Activated CD4-positive, alpha-beta memory T cell treated with anti-CD3 and anti-CD28 coated beads for 36 hours (primary cell): ENCODE measurements around the gene MORN1. TPM values are rescaled to one million over a fixed set of nuclear protein-coding genes. Genes with fewer than 3 reads are reported as not detected.

Experiments
- CTCF ChIA-PET: fragments of 350-600 bp; sonication (Branson Sonifier 250); formaldehyde crosslinking; loops from one replicate; lab custom pipeline; 2021; ENCODE audit warnings: antibody characterized with exemption, inconsistent platforms; lab: Charles Lee
- POLR2A ChIA-PET: fragments of 350-600 bp; sonication (Branson Sonifier 250); formaldehyde crosslinking; loops from one replicate; lab custom pipeline; 2021; ENCODE audit warnings: antibody characterized with exemption; lab: Charles Lee
- DNase-seq: peaks from one replicate; pipeline ENCODE4 v3.0.0-alpha.2; 2020
- H3K27ac Mint-ChIP-seq: one replicate; pipeline ENCODE4 v1.8.0; 2021; ENCODE audit warnings: mixed read lengths
- H3K27me3 Mint-ChIP-seq: one replicate; pipeline ENCODE4 v1.8.0; 2021; ENCODE audit warnings: mixed read lengths
- H3K36me3 Mint-ChIP-seq: one replicate; pipeline ENCODE4 v1.8.0; 2021; ENCODE audit warnings: mixed read lengths
- H3K4me1 Mint-ChIP-seq: one replicate; pipeline ENCODE4 v1.8.0; 2021; ENCODE audit warnings: low read depth, mixed read lengths
- H3K4me3 Mint-ChIP-seq: one replicate; pipeline ENCODE4 v1.8.0; 2021; ENCODE audit warnings: mild to moderate bottlenecking, mixed read lengths
- H3K9me3 Mint-ChIP-seq: one replicate; pipeline ENCODE4 v1.8.0; 2021; ENCODE audit warnings: mixed read lengths
- intact Hi-C: fragments of 100-400 bp; cut with micrococcal nuclease; formaldehyde crosslinking; loops from one replicate; pipeline ENCODE4 v1.15.1; 2023
- total RNA-seq, 2 experiments: library from RNA; stranded (reverse); gene quantifications; one replicate each; pipeline ENCODE4 v1.2.3, GENCODE V29; 2021

Gene MORN1
- total RNA-seq, 2 experiments from 2014 or later: 5.4 to 6.3 TPM

- intact Hi-C loops: loop anchor here (1.0 to 10.0 kb wide), 5 partner anchors 10 to 375 kb away; partner anchors contain the start of genes CALML6, MORN1, RER1 and TMEM52
- ChIA-PET CTCF (interaction anchor here (1.0 to 2.8 kb wide), 3 partner anchors 10 to 25 kb away, joined by 3 to 19 read pairs (median 12); no protein-coding TSS in a partner anchor), POLR2A (interaction anchor here (0.6 to 3.1 kb wide), 6 partner anchors 10 to 95 kb away, joined by 3 to 53 read pairs (median 7); partner anchors contain the start of genes FAAP20 and SKI)
- H3K9me3 Mint-ChIP-seq: no peaks in the 10 kb centered on the region
- no peak for DNase-seq
- no peaks in the 10 kb centered on the region for H3K27me3 Mint-ChIP-seq
- H3K4me3 Mint-ChIP-seq: peak overlapping the region; percentile 70
- H3K4me1 Mint-ChIP-seq: peaks cover 74% of the 10 kb centered on the region
- peak overlapping the region; percentile 96 for H3K27ac Mint-ChIP-seq
- H3K36me3 Mint-ChIP-seq: peaks cover 2% of the 10 kb centered on the region
These were observed 101.2 kb downstream of the MORN1 start for GRCh38 chr1:2290171-2290578.

- H3K27me3 Mint-ChIP-seq: no peaks in the 10 kb centered on the region
- H3K36me3 Mint-ChIP-seq: peaks cover 2% of the 10 kb centered on the region
- H3K4me3 Mint-ChIP-seq: peak overlapping the region; percentile 70
- DNase-seq: no peak
- peaks cover 70% of the 10 kb centered on the region for H3K4me1 Mint-ChIP-seq
- H3K27ac Mint-ChIP-seq: peak overlapping the region; percentile 96
- intact Hi-C loops: loop anchor here (1.0 to 10.0 kb wide), 5 partner anchors 11 to 375 kb away; partner anchors contain the start of genes CALML6, MORN1, RER1 and TMEM52
- CTCF ChIA-PET: interaction anchor here (1.0 to 1.8 kb wide), 3 partner anchors 12 to 91 kb away, joined by 3 to 4 read pairs (median 3); no protein-coding TSS in a partner anchor
- no peaks in the 10 kb centered on the region for H3K9me3 Mint-ChIP-seq
- POLR2A ChIA-PET: interaction anchor here (1.8 to 2.7 kb wide), 2 partner anchors 34 to 62 kb away, joined by 9 to 15 read pairs; partner anchors contain the start of gene SKI
These were observed 101.7 kb downstream of the MORN1 start for GRCh38 chr1:2289607-2290006.

- H3K27ac Mint-ChIP-seq: peak overlapping the region; percentile 54
- POLR2A ChIA-PET: interaction anchor here (1.3 kb wide), 1 partner anchor 12 kb away, joined by 5 read pairs; no protein-coding TSS in a partner anchor
These were observed 102.4 kb downstream of the MORN1 start for GRCh38 chr1:2288816-2289536.

GRCh38 chr1:2288311-2288710 is 103.0 kb downstream of the MORN1 start:
- CTCF ChIA-PET: interaction anchor here (0.7 to 1.8 kb wide), 2 partner anchors 27 to 93 kb away, joined by 4 read pairs; no protein-coding TSS in a partner anchor
- POLR2A ChIA-PET: interaction anchor here (1.3 kb wide), 1 partner anchor 13 kb away, joined by 5 read pairs; no protein-coding TSS in a partner anchor

More at GRCh38 chr1:2288816-2289536, 102.4 kb downstream of the MORN1 start:
- Mint-ChIP-seq H3K9me3 (no peaks in the 10 kb centered on the region), H3K4me3 (no peak overlapping the region), H3K27me3 (no peaks in the 10 kb centered on the region), H3K36me3 (peaks cover 2% of the 10 kb centered on the region), H3K4me1 (peaks cover 63% of the 10 kb centered on the region)
- CTCF ChIA-PET: interaction anchor here (0.7 to 1.8 kb wide), 3 partner anchors 12 to 92 kb away, joined by 3 to 4 read pairs (median 4); no protein-coding TSS in a partner anchor
- DNase-seq: no peak
- intact Hi-C loops: no loop called here

DNA sequence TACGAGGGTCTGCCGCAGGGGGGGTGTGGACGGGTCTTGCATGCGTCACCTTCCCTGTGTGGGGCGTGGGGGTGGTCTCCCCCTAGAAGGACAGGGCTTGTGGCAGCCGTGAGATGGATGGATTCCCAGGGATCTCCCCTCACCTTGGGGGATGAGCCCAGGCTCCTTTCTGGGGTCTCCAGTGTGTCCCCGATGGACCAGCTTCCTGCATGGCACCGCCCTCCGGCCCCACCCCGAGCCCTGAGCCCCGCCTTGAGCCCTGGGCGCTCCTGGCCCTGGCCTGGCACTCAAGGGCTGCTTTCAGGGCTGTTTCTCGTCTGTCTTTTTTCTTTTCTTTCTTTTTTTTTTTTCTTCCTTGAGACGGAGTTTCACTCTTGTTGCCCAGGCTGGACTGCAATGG is 103.7 kb downstream of the MORN1 start:
- POLR2A ChIA-PET: no interaction called here
- intact Hi-C loops: no loop called here
- Mint-ChIP-seq H3K27me3 (no peaks in the 10 kb centered on the region), H3K4me1 (peaks cover 57% of the 10 kb centered on the region), H3K9me3 (no peaks in the 10 kb centered on the region), H3K27ac (no peak overlapping the region), H3K36me3 (peaks cover 2% of the 10 kb centered on the region), H3K4me3 (no peak overlapping the region)
- CTCF ChIA-PET: no interaction called here
- no peak for DNase-seq

More at GRCh38 chr1:2288311-2288710, 103.0 kb downstream of the MORN1 start:
- DNase-seq: peak; percentile 40
- Mint-ChIP-seq H3K4me3 (no peak overlapping the region), H3K27me3 (no peaks in the 10 kb centered on the region), H3K9me3 (no peaks in the 10 kb centered on the region), H3K4me1 (peaks cover 57% of the 10 kb centered on the region), H3K36me3 (peaks cover 2% of the 10 kb centered on the region), H3K27ac (peak overlapping the region; percentile 66)
- intact Hi-C loops: no loop called here

DNA sequence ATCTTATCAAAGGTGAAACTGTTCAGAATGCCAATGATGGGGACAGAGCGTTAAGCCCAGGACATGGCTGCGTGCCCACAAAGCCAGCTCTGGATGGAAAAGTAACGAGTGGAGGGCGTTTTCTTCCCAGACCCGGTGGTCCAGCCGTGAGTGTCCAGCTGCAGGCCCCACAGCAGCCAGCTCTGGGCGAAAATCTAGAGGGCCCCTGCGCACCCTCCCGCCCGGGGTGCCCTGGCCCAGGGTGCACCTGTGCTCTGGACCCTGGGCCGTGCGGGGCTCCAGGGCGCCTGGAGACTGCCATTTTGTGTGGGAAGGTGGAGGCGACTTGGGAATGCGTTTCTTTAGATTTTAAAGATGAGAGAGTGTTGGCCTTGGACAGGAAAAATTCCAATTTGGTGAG is 104.4 kb downstream of the MORN1 start:
- DNase-seq: no peak
- intact Hi-C loops: no loop called here
- H3K4me1 Mint-ChIP-seq: peaks cover 50% of the 10 kb centered on the region
- H3K27me3 Mint-ChIP-seq: no peaks in the 10 kb centered on the region
- CTCF ChIA-PET: no interaction called here
- POLR2A ChIA-PET: no interaction called here
- peaks cover 2% of the 10 kb centered on the region for H3K36me3 Mint-ChIP-seq
- no peak overlapping the region for H3K27ac Mint-ChIP-seq
- H3K9me3 Mint-ChIP-seq: no peaks in the 10 kb centered on the region
- H3K4me3 Mint-ChIP-seq: no peak overlapping the region

DNA sequence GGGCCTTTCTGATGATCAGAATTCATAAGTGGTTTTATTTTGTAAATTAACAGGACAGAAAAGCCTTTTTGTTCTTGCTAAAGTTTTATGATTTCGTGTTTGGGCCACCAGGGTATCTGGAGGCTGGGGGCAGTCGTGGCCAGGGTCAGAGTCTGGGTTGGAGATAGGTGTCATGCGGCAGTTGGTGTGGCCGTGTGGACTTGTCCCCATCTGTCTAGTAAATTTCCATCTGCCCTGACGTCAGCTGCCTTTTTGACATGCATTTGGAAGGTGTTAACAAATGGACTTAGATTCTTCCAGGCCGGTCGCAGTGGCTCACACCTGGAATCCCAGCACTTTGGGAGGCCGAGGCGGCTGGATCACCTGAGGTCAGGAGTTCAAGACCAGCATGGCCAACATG is 106.4 kb downstream of the MORN1 start:
- Mint-ChIP-seq H3K36me3 (peaks cover 2% of the 10 kb centered on the region), H3K27ac (no peak overlapping the region), H3K4me1 (peaks cover 30% of the 10 kb centered on the region), H3K9me3 (no peaks in the 10 kb centered on the region), H3K4me3 (no peak overlapping the region), H3K27me3 (no peaks in the 10 kb centered on the region)
- intact Hi-C loops: no loop called here
- POLR2A ChIA-PET: no interaction called here
- CTCF ChIA-PET: interaction anchor here (0.6 kb wide), 1 partner anchor 590 kb away, joined by 4 read pairs; no protein-coding TSS in a partner anchor
- no peak for DNase-seq

DNA sequence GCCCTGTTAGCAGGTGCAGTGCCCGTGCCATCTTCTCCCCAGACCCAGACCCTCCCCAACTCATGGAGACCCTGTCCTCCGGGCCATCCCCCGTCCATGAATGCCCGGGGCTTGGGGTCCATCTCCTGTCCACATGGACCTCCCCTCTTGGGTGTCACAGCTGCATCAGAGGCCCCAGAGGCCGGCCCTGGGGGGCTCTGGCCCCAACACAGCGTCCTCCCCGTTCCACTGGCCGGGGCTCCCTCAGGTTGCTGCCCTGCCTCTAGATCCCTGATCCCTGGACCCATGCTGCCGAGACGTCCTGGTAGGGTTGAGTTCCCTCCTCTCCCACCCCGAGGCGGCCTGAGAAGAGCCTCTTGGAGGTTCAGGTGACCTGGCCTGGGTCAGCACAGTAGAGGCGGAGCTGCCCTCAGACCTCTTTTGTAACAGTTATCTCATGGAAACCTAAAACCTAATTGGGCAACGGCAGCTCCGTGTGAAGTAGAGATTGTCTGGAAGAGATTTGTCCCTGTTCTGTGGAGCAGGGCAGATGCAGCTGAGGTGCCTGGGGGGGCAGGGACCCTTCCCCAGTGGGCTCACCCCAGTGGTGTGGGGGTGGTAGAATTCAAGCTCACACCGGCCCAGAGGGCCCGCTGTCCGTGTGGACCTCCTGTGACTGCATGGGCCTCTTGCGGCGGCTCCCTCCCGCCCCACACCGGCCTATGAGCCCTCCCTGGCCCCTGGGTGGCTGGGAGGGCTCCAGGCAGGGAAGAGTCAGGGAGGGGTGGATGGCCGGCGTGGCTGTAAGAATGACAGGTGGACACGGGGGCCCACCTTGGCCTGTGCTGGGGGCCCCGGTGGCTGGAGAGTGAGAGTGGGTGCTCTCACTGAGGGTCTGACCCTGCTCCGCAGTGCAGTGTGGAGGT is 107.1 kb downstream of the MORN1 start:
- H3K27me3 Mint-ChIP-seq: no peaks in the 10 kb centered on the region
- H3K9me3 Mint-ChIP-seq: no peaks in the 10 kb centered on the region
- peaks cover 24% of the 10 kb centered on the region for H3K4me1 Mint-ChIP-seq
- DNase-seq: no peak
- intact Hi-C loops: no loop called here
- H3K36me3 Mint-ChIP-seq: peaks cover 2% of the 10 kb centered on the region
- POLR2A ChIA-PET: no interaction called here
- no peak overlapping the region for H3K27ac Mint-ChIP-seq
- H3K4me3 Mint-ChIP-seq: no peak overlapping the region
- CTCF ChIA-PET: no interaction called here

GRCh38 chr1:2283371-2283990 is 107.9 kb downstream of the MORN1 start:
- DNase-seq: no peak
- Mint-ChIP-seq H3K9me3 (no peaks in the 10 kb centered on the region), H3K27me3 (no peaks in the 10 kb centered on the region), H3K4me3 (no peak overlapping the region), H3K4me1 (peaks cover 16% of the 10 kb centered on the region), H3K27ac (no peak overlapping the region), H3K36me3 (peaks cover 2% of the 10 kb centered on the region)
- intact Hi-C loops: no loop called here
- CTCF ChIA-PET: no interaction called here
- POLR2A ChIA-PET: no interaction called here

DNA sequence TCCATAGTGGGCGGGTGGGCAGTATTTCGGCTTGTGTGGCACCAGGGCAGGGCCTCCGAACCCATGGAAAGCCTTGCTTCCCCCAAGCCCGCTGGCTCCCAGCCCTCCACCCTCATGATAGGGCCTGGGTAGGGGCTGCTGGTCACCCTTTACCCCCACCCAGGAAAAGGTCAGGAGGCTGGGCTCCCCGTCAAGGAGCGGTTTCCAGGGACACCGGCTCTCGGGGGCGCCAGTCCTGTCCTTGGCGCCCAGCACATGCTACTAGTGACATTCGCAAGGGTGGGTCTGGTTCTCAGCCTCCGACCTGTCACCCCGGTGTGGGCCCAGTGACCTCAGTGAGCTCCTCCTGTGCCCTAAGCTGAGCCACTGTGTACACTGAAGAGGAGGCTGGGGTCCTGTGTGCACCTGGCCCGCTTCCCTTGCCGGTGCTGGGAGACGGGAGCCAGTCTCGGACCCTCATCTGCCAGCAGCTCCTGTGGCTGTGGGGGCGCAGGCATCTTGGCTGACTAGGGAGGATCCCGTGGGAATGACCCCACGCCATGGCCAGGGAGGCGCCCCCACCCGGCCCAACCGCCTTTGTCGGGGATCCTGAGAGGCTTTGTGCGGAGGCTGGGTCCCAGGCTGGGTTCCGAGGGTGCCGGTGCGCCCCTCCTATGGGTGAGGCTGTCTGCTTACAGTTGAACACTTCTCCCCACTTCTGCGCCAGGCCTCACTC is 108.6 kb downstream of the MORN1 start:
- no peaks in the 10 kb centered on the region for H3K27me3 Mint-ChIP-seq

DNA sequence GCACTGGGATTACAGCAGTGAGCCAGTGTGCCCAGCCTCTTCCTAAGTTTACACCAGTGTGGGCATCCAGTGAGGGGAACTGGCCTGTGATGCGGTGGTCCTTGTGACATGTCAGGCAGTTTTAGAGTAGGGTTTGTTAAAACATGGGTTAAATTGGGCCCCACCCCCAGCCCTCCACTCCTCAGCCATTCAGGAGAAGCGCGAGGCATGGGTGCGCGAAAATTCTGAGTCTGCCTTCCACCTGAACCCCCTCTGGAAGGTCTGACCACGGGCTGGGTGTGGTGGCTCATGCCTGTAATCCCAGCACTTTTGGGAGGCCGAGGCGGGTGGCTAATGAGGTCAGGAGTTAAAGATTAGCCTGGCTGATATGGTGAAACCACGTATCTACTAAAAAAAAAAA is 111.5 kb downstream of the MORN1 start:
- intact Hi-C loops: no loop called here
- peaks cover 6% of the 10 kb centered on the region for H3K36me3 Mint-ChIP-seq
- H3K9me3 Mint-ChIP-seq: no peaks in the 10 kb centered on the region
- CTCF ChIA-PET: no interaction called here
- no peak overlapping the region for H3K27ac Mint-ChIP-seq
- H3K27me3 Mint-ChIP-seq: no peaks in the 10 kb centered on the region
- POLR2A ChIA-PET: no interaction called here
- H3K4me3 Mint-ChIP-seq: no peak overlapping the region
- H3K4me1 Mint-ChIP-seq: peaks cover 29% of the 10 kb centered on the region
- no peak for DNase-seq

More for the DNA sequence above, 108.6 kb downstream of the MORN1 start:
- ChIA-PET POLR2A (no interaction called here), CTCF (no interaction called here)
- intact Hi-C loops: no loop called here
- DNase-seq: no peak
- no peak overlapping the region for H3K4me3 Mint-ChIP-seq
- no peaks in the 10 kb centered on the region for H3K36me3 Mint-ChIP-seq
- H3K9me3 Mint-ChIP-seq: no peaks in the 10 kb centered on the region
- H3K4me1 Mint-ChIP-seq: peaks cover 11% of the 10 kb centered on the region
- H3K27ac Mint-ChIP-seq: no peak overlapping the region
